Left lung (tissue), 10 donors: ENCODE results near the gene DAAM2. TPM values are rescaled to one million over a fixed set of nuclear protein-coding genes. Genes with fewer than 3 reads are reported as not detected.

Experiments
- ATAC-seq: fragments of 200-7000 bp; cut with Tn5 transposase; one replicate; pipeline ENCODE4 v1.9.1; 2020; ENCODE audit warnings: moderate library complexity
- DNase-seq, 4 donors: peaks; one replicate each; pipeline ENCODE4 v3.0.0-alpha.2; 2013 to 2020
- H3K27ac ChIP-seq, 2 donors: fragments of 200-600 bp; sonication (generic) in 1 of 2; one replicate each; pipeline versions ENCODE4 v1.5.0 to v1.8.0; 2020 to 2021
- H3K27me3 ChIP-seq, 2 donors: fragments of 200-600 bp; sonication (generic) in 1 of 2; one replicate each; pipeline versions ENCODE4 v1.5.0 to v1.8.0; 2020 to 2021
- H3K36me3 ChIP-seq, 2 donors: fragments of 200-600 bp; sonication (generic) in 1 of 2; one replicate each; pipeline versions ENCODE4 v1.5.0 to v1.8.0; 2020 to 2021
- H3K4me1 ChIP-seq, 2 donors: fragments of 200-600 bp; one replicate each; pipeline ENCODE4 v1.8.0; 2021
- H3K4me3 ChIP-seq, 2 donors: fragments of 200-600 bp; sonication (generic) in 1 of 2; one replicate each; pipeline versions ENCODE4 v1.5.0 to v1.8.0; 2020 to 2021; ENCODE audit warnings: mild to moderate bottlenecking in 1 of 2
- H3K9me3 ChIP-seq, 2 donors: fragments of 200-600 bp; sonication (generic) in 1 of 2; one replicate each; pipeline versions ENCODE4 v1.5.0 to v1.8.0; 2020 to 2021
- intact Hi-C, 2 donors: fragments of 100-400 bp; cut with DNase I; formaldehyde crosslinking; loops; one replicate each; pipeline versions ENCODE4 v1.11.2 to v1.14.2; 2022
- polyA plus RNA-seq, 6 donors: library from polyadenylated mRNA; unstranded; fragments of 120-200 nt; gene quantifications; one replicate each; pipeline ENCODE4 v1.2.1, GENCODE V29; 2013; ENCODE audit not compliant: insufficient read length in 6 of 6
- total RNA-seq, 2 donors: library from RNA; stranded (reverse); fragmentation: NEBNext Ultra II Directional; extraction: Animal tissue kit (Norgen Biotek cat#: 25700); gene quantifications; one replicate each; pipeline ENCODE4 v1.2.1, GENCODE V29; 2021
- TF ChIP-seq, protein P1 (sequence below), 2 donors: fragments of 200-600 bp; sonication (generic) in 1 of 2; IDR thresholded peaks; one replicate each; pipeline versions ENCODE4 v1.5.0 to v1.8.0; 2021; ENCODE audit warnings: antibody characterized with exemption in 2 of 2
- donor health status: DM: no; HTN: yes; CAD: no.
- donor health status: DM: no; HTN: no; CAD: no.

DAAM2 gene
- total and polyA plus RNA-seq, 8 donors: 28.8 to 67.6 (median 39.9) TPM

DNA sequence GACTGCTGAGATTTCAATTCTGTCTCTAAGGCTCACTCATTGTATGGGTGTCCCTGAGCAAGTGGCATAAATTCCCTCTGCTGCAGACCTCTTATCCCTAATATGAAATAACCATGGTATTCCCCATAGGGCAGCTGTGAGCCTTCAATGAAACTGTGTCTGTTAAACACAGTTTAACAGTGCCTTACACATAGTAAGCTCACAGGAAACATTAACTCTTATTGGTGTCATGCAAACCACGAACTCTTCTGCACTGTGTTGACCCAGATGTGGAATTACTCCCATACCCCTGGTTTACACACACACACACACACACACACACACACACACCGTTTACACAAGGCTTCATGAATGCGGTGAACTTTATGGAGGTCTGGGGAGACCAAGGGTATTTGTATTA is 23.2 kb downstream of the DAAM2 start:
- Histone ChIP-seq H3K9me3 (no peaks in the 10 kb centered on the region), H3K36me3 (no peaks in the 10 kb centered on the region), H3K27me3 (no peaks in the 10 kb centered on the region), H3K4me1 (peaks cover 13 to 38% of the 10 kb centered on the region in 2 donors), H3K27ac (no peak overlapping the region), H3K4me3 (no peak overlapping the region)
- ATAC-seq (no peak), DNase-seq (no peak)
- intact Hi-C loops: no loop called here
- TF ChIP-seq, protein P1, sequence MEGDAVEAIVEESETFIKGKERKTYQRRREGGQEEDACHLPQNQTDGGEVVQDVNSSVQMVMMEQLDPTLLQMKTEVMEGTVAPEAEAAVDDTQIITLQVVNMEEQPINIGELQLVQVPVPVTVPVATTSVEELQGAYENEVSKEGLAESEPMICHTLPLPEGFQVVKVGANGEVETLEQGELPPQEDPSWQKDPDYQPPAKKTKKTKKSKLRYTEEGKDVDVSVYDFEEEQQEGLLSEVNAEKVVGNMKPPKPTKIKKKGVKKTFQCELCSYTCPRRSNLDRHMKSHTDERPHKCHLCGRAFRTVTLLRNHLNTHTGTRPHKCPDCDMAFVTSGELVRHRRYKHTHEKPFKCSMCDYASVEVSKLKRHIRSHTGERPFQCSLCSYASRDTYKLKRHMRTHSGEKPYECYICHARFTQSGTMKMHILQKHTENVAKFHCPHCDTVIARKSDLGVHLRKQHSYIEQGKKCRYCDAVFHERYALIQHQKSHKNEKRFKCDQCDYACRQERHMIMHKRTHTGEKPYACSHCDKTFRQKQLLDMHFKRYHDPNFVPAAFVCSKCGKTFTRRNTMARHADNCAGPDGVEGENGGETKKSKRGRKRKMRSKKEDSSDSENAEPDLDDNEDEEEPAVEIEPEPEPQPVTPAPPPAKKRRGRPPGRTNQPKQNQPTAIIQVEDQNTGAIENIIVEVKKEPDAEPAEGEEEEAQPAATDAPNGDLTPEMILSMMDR (IDR thresholded peaks at IDR 0.05): no peak

DNA sequence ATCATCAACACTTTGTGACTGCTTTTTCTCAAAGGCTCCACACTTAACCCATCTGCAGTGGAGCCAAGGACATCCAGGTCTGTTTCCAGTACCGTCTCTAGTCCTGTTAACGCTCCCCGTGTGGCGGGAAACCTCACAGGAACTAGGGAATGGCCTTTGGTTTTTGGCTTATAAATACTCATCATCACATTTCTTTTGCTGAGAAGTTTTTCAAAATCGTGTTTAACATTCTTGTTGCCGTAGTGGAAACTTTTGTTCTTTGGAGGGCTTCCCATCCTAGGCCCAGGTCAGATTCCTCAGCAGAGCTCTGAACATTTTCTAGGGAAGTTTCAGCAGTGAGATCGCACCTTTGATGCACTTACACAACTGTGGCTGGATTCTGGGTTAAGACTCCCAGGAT is 24.6 kb downstream of the DAAM2 start:
- H3K9me3 ChIP-seq: no peaks in the 10 kb centered on the region
- no peaks in the 10 kb centered on the region for H3K27me3 ChIP-seq
- ATAC-seq (no peak), DNase-seq (no peak)
- H3K36me3 ChIP-seq: no peaks in the 10 kb centered on the region
- no peak overlapping the region for H3K4me3 ChIP-seq
- TF ChIP-seq, protein P1 (IDR thresholded peaks at IDR 0.05): no peak
- intact Hi-C loops: no loop called here
- no peak overlapping the region for H3K27ac ChIP-seq
- H3K4me1 ChIP-seq: peaks cover 19 to 52% of the 10 kb centered on the region in 2 donors

DNA sequence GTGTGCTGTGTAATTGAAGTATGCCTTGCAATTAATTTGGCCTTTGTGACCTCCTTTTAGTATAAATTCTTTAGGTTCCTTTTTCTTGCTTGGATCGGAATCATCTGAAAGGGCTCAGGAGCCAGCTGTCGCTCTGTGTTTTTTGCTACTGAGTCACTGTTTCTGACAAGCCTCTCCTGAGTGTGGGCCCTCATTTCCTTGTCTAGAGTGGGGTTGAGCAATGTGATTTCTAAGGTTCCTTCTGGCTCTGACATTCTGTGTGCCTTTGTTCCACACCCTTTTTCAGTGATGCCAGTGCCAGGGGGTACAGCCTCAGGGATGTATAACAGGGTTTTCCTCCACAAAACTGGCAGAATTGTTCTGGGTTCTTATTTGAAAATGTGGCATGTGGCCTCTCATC is 26.5 kb downstream of the DAAM2 start:
- peaks cover 17 to 64% of the 10 kb centered on the region in 2 donors for H3K4me1 ChIP-seq
- no peak for DNase-seq
- no peaks in the 10 kb centered on the region for H3K36me3 ChIP-seq
- ATAC-seq: peak; percentile 68
- H3K9me3 ChIP-seq: no peaks in the 10 kb centered on the region
- H3K27me3 ChIP-seq: no peaks in the 10 kb centered on the region
- H3K4me3 ChIP-seq: no peak overlapping the region
- peak overlapping the region; percentile 57 to 93 for H3K27ac ChIP-seq
- intact Hi-C loops: no loop called here
- TF ChIP-seq, protein P1 (IDR thresholded peaks at IDR 0.05): no peak

DNA sequence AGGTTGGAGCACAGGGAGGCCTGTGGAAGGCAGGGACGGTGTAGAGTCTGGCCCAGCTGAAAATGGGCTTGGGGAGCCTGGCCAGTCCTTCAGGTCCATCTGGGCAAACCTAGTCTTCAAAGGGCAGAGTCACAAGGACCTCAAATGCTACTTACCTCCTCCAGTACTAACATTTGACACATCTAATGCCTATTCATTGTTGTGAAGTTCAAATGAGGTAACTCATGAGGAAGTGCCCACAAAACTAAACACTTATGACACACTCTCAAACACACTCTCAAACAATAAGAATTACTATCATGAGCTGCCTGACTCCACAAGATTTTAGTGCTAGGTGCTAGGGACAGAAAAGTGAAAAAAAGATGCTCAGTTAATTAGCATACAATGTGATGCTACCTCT is 27.1 kb downstream of the DAAM2 start:
- Histone ChIP-seq H3K9me3 (no peaks in the 10 kb centered on the region), H3K4me3 (no peak overlapping the region), H3K36me3 (no peaks in the 10 kb centered on the region), H3K27me3 (no peaks in the 10 kb centered on the region), H3K4me1 (peaks cover 18 to 66% of the 10 kb centered on the region in 2 donors), H3K27ac (peak overlapping the region; percentile 57 to 93)
- ATAC-seq: peak; percentile 80
- intact Hi-C loops: no loop called here
- no peak for DNase-seq
- TF ChIP-seq, protein P1 (IDR thresholded peaks at IDR 0.05): no peak

DNA sequence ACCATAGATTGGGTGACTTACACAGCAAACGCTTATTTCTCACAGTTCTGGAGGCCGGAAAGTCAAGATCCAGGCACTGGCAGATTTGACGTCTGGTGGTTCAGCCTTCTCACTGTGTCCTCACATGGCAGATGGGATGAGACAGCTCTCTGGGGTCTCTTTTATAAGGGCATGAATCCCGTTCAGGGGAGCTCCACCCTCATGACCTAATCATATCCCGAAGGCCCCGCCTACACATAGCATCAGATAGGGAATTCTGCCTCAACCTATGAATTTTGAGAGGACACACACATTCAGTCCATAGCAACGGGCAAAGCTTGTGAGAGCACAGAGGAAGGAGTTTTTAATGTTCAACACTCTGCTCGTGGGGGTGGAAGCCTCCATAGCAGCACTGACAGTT is 27.5 kb downstream of the DAAM2 start:
- peak overlapping the region in 1 of 2 donors; percentile 93 for H3K27ac ChIP-seq
- H3K36me3 ChIP-seq: no peaks in the 10 kb centered on the region
- H3K4me3 ChIP-seq: no peak overlapping the region
- intact Hi-C loops: no loop called here
- no peaks in the 10 kb centered on the region for H3K9me3 ChIP-seq
- no peaks in the 10 kb centered on the region for H3K27me3 ChIP-seq
- ATAC-seq: no peak
- H3K4me1 ChIP-seq: peaks cover 19 to 71% of the 10 kb centered on the region in 2 donors
- DNase-seq: no peak
- TF ChIP-seq, protein P1 (IDR thresholded peaks at IDR 0.05): no peak
